Spleen (tissue), 11 donors: Measurements from ENCODE around the gene MOXD1. TPM values are rescaled to one million over a fixed set of nuclear protein-coding genes. Genes with fewer than 3 reads are reported as not detected.
"Not testable (repeated sequence)": the region's sequence is repeated elsewhere in the genome, so short reads cannot be mapped to it uniquely, and the experiment has no call there.

Experiments
- DNase-seq: peaks from one replicate; pipeline ENCODE4 v3.0.0-alpha.2; 2020
- H3K27ac ChIP-seq, 8 donors: fragments of 200-600 bp; sonication (generic) in 7 of 8; 1 replicate in 4 of 8; 2 replicates in 4 of 8; pipeline versions ENCODE4 v1.5.0 to v1.8.0; 2016 to 2021; ENCODE audit warnings: inconsistent platforms in 4 of 8, mild to moderate bottlenecking in 4 of 8, moderate library complexity in 1 of 8
- H3K27me3 ChIP-seq, 7 donors: fragments of 200-600 bp; sonication (generic) in 6 of 7; replicated peaks in 1 of 7; 1 replicate in 4 of 7; 2 replicates in 3 of 7; pipeline versions ENCODE4 v1.5.0 to v1.8.0; 2016 to 2021; ENCODE audit warnings: inconsistent platforms in 3 of 7, mild to moderate bottlenecking in 1 of 7
- H3K36me3 ChIP-seq, 6 donors: fragments of 200-600 bp; sonication (generic) in 5 of 6; 1 replicate in 4 of 6; 2 replicates in 2 of 6; pipeline versions ENCODE4 v1.5.0 to v1.8.0; 2016 to 2021; ENCODE audit warnings: inconsistent platforms in 2 of 6
- H3K4me1 ChIP-seq, 6 donors: fragments of 200-600 bp; sonication (generic) in 5 of 6; 1 replicate in 3 of 6; 2 replicates in 3 of 6; pipeline versions ENCODE4 v1.5.0 to v1.8.0; 2016 to 2021; ENCODE audit warnings: inconsistent platforms in 3 of 6
- H3K4me3 ChIP-seq, 8 donors: fragments of 200-600 bp; sonication (generic) in 7 of 8; 1 replicate in 4 of 8; 2 replicates in 4 of 8; pipeline versions ENCODE4 v1.5.0 to v1.8.0; 2016 to 2021; ENCODE audit warnings: inconsistent platforms in 4 of 8, mild to moderate bottlenecking in 4 of 8, moderate library complexity in 2 of 8
- H3K9me3 ChIP-seq, 8 donors: fragments of 200-600 bp; sonication (generic) in 7 of 8; 1 replicate in 4 of 8; 2 replicates in 4 of 8; pipeline versions ENCODE4 v1.5.0 to v1.8.0; 2016 to 2021; ENCODE audit warnings: inconsistent platforms in 4 of 8
- CTCF ChIP-seq, 11 experiments: fragments of 200-600 bp in 7 of 11; fragments of 450-650 bp in 4 of 11; sonication (generic) in 4 of 11; IDR thresholded peaks in 8 of 11; conservative IDR thresholded peaks in 3 of 11; 1 replicate in 7 of 11; 2 replicates in 4 of 11; pipeline versions ENCODE4 v1.4.0 to v1.8.0; 2016 to 2021; ENCODE audit warnings: antibody characterized with exemption in 11 of 11, inconsistent platforms in 4 of 11, mild to moderate bottlenecking in 1 of 11
- POLR2A ChIP-seq, 3 donors: fragments of 450-650 bp; IDR thresholded peaks; one replicate each; pipeline ENCODE4 v1.5.1; 2017; ENCODE audit warnings: antibody characterized with exemption in 3 of 3, mild to moderate bottlenecking in 1 of 3
- POLR2AphosphoS5 ChIP-seq, 3 donors: sonication (generic); formaldehyde crosslinking; IDR thresholded peaks; one replicate each; pipeline ENCODE4 v1.5.1; 2017; ENCODE audit warnings: antibody characterized with exemption in 3 of 3
- WGBS, 5 donors: extraction: QIAGEN DNeasy Blood & Tissue Kit in 3 of 5; methylation state at CpG; one replicate each; pipeline versions ENCODE4 v1.1.5 to v1.1.7; 2013 to 2018; 5-methylcytosine and 5-hydroxymethylcytosine counted together
- intact Hi-C: fragments of 100-400 bp; cut with DNase I; formaldehyde crosslinking; loops from one replicate; pipeline ENCODE4 v1.15.0; 2023; ENCODE audit warnings: low total_unique reads
- polyA plus RNA-seq, 3 donors: library from polyadenylated mRNA; stranded (reverse); fragments of 200-250 nt; gene quantifications; one replicate each; pipeline ENCODE4 v1.2.1, GENCODE V29; 2013
- total RNA-seq, 7 donors: library from RNA; depleted of rRNA in 3 of 7; stranded (reverse); fragments of >200 nt in 3 of 7; fragmentation: NEBNext Ultra II Directional in 4 of 7; extraction: Animal tissue kit (Norgen Biotek cat#: 25700) in 4 of 7; gene quantifications; one replicate each; pipeline versions ENCODE4 v1.1.0 to v1.2.1, GENCODE V29; 2016 to 2021
- donor health status: healthy with polysubstance abuse.
- donor health status: DM: no; HTN: no; CAD: no; lungs with moderate emphysema.
- donor health status: DM: no; HTN: no; CAD: no.
- donor health status: Bipolar disorder and iron deficiency.
- donor health status: healthy.
- donor health status: DM: no; HTN: no; CAD: no.
- donor health status: DM: yes; HTN: yes; CAD: no.

MOXD1 gene
- total and polyA plus RNA-seq, 10 donors = 2.9 to 10.2 (median 6.1) TPM

DNA sequence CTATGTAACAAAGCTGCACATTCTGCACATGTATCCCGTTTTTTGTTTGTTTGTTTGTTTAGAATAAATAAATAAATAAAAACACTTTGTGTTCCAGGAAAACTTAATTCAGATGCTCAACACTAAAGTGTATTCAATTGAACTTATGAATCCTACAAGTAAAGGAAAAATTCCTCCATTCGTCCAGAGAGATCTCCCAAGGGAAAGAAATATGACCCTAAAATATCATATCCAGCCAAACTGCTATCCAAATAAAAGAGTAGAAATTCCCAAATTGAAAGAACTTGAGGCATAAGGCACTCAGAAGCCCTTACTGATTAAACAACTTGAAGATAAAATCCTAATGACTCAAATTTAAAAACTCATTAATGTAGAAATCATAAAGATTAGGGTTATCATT, 90.4 kb downstream of the MOXD1 start:
- peaks cover 0 to 8% (median 0%) of the 10 kb centered on the region in 6 donors for H3K4me1 ChIP-seq
- peaks cover 0 to 8% (median 0%) of the 10 kb centered on the region in 6 donors for H3K36me3 ChIP-seq
- DNase-seq = no peak
- intact Hi-C loops = no loop called here
- TF ChIP-seq CTCF (IDR thresholded peaks at IDR 0.05 in 8 of 11, conservative IDR thresholded peaks at IDR 0.05 in 3 of 11) = no peak
- no peak for TF ChIP-seq POLR2A (IDR thresholded peaks at IDR 0.05)
- TF ChIP-seq POLR2AphosphoS5 (IDR thresholded peaks at IDR 0.05) = no peak
- WGBS, 5 donors = 72 to 85% (median 80%) methylated on average over 2 of the region's 2 CpGs
- no peaks in the 10 kb centered on the region for H3K27me3 ChIP-seq
- peaks cover 1 to 46% (median 39%) of the 10 kb centered on the region in 8 donors for H3K9me3 ChIP-seq
- no peak overlapping the region for H3K27ac ChIP-seq
- H3K4me3 ChIP-seq = no peak overlapping the region

GRCh38 chr6:132310151-132310550, 91.1 kb downstream of the MOXD1 start:
- H3K4me3 ChIP-seq, H3K4me1 ChIP-seq, DNase-seq, H3K27me3 ChIP-seq, intact Hi-C loops, H3K27ac ChIP-seq, H3K36me3 ChIP-seq: not testable (repeated sequence)
- peaks cover 0 to 44% (median 35%) of the 10 kb centered on the region in 8 donors for H3K9me3 ChIP-seq
- 81 to 92% (median 90%) methylated on average over 4 of the region's 4 CpGs for WGBS, 5 donors

- H3K36me3 ChIP-seq = no peaks in the 10 kb centered on the region
- 84 to 97% (median 89%) methylated on average over 6 of the region's 6 CpGs for WGBS, 5 donors
- no peak overlapping the region for H3K4me3 ChIP-seq
- intact Hi-C loops = loop anchor here (5.0 to 10.0 kb wide), 2 partner anchors 90 to 177 kb away; no protein-coding TSS in a partner anchor
- peaks cover 0 to 36% (median 24%) of the 10 kb centered on the region in 8 donors for H3K9me3 ChIP-seq
- DNase-seq = no peak
- no peak for TF ChIP-seq POLR2AphosphoS5 (IDR thresholded peaks at IDR 0.05)
- no peak for TF ChIP-seq CTCF (IDR thresholded peaks at IDR 0.05 in 8 of 11, conservative IDR thresholded peaks at IDR 0.05 in 3 of 11)
- no peak for TF ChIP-seq POLR2A (IDR thresholded peaks at IDR 0.05)
- H3K4me1 ChIP-seq = no peaks in the 10 kb centered on the region
- no peak overlapping the region for H3K27ac ChIP-seq
- H3K27me3 ChIP-seq = no peaks in the 10 kb centered on the region
Measured at GRCh38 chr6:132304891-132305305, 96.4 kb downstream of the MOXD1 start.

- no peak overlapping the region for H3K4me3 ChIP-seq
Measured at GRCh38 chr6:132300323-132300949, 100.8 kb downstream of the MOXD1 start.

More at GRCh38 chr6:132300323-132300949, 100.8 kb downstream of the MOXD1 start:
- peak in 10 of 11 experiments; percentile 28 to 66 (median 50) for TF ChIP-seq CTCF (IDR thresholded peaks at IDR 0.05 in 8 of 11, conservative IDR thresholded peaks at IDR 0.05 in 3 of 11)
- TF ChIP-seq POLR2A (IDR thresholded peaks at IDR 0.05) = no peak
- Histone ChIP-seq H3K9me3 (peaks cover 0 to 3% (median 0%) of the 10 kb centered on the region in 8 donors), H3K36me3 (no peaks in the 10 kb centered on the region), H3K27me3 (no peaks in the 10 kb centered on the region), H3K27ac (no peak overlapping the region), H3K4me1 (no peaks in the 10 kb centered on the region)
- intact Hi-C loops = loop anchor here (5.0 to 10.0 kb wide), 2 partner anchors 94 to 182 kb away; no protein-coding TSS in a partner anchor
- 59 to 64% (median 63%) methylated on average over 4 of the region's 4 CpGs for WGBS, 5 donors
- no peak for DNase-seq
